ACC112 (cell line): ENCODE data around the gene DENND1A.

Experiments used
- H2AFZ ChIP-seq: fragments of 200-600 bp; sonication (generic); one replicate; pipeline ENCODE4 v1.6.0; 2017; ENCODE audit warnings: antibody characterized with exemption, low read length; ENCODE audit not compliant: unreplicated experiment
- H3K27ac ChIP-seq: fragments of 200-600 bp; sonication (generic); 2 replicates; pipeline ENCODE4 v1.5.1; 2014; ENCODE audit warnings: low read depth, mild to moderate bottlenecking, antibody characterized with exemption, low read length, moderate library complexity
- H3K27me3 ChIP-seq: fragments of 200-600 bp; sonication (generic); 2 replicates; pipeline ENCODE4 v1.6.1; 2014; ENCODE audit warnings: mild to moderate bottlenecking, antibody characterized with exemption, low read length, moderate library complexity, mixed read lengths; ENCODE audit not compliant: insufficient read depth
- H3K36me3 ChIP-seq: fragments of 200-600 bp; sonication (generic); 2 replicates; pipeline ENCODE4 v1.6.1; 2016; ENCODE audit warnings: mild to moderate bottlenecking, antibody characterized with exemption, low read length, moderate library complexity, mixed read lengths; ENCODE audit not compliant: insufficient read depth
- H3K4me1 ChIP-seq: fragments of 200-600 bp; sonication (generic); one replicate; pipeline ENCODE4 v1.6.1; 2016; ENCODE audit warnings: low read length, mixed read lengths; ENCODE audit not compliant: insufficient read depth, unreplicated experiment, control insufficient read depth
- H3K4me3 ChIP-seq: fragments of 200-600 bp; sonication (generic); 2 replicates; pipeline ENCODE4 v1.5.1; 2014; ENCODE audit warnings: mild to moderate bottlenecking, low read depth, low read length
- H3K79me2 ChIP-seq: fragments of 200-600 bp; sonication (generic); one replicate; pipeline ENCODE4 v1.6.0; 2016; ENCODE audit warnings: low read length; ENCODE audit not compliant: control insufficient read depth, unreplicated experiment, insufficient read depth

DENND1A gene

DNA sequence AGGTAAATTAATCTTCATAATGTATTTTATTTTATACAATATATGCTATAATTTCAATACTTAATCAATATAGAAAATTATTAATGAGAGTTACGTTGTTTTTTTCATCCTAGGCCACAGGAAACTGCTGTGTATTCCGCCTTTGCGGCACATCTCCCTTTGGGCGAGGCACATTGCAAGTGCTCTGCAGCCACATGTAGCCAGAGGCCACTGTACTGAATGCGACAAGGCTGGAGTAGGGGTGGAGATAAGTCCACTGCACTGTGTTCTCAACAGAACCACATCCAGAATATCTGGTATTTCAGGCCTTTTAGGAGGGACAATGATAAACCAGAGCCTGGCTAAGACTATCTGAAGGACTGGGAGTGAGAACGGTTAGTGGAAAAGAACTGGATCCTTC, 439.2 kb downstream of the DENND1A start:
- no peaks in the 10 kb centered on the region for H3K4me1 ChIP-seq
- no peaks in the 10 kb centered on the region for H3K79me2 ChIP-seq
- no peaks in the 10 kb centered on the region for H3K36me3 ChIP-seq
- H3K4me3 ChIP-seq: no peak overlapping the region
- no peak overlapping the region for H2AFZ ChIP-seq
- H3K27ac ChIP-seq: no peak overlapping the region
- no peaks in the 10 kb centered on the region for H3K27me3 ChIP-seq

GRCh38 chr9:123488722-123489321, 441.1 kb downstream of the DENND1A start:
- Histone ChIP-seq H3K27ac (no peak overlapping the region), H3K4me3 (no peak overlapping the region)

GRCh38 chr9:123487944-123488548, 441.9 kb downstream of the DENND1A start:
- H3K4me3 ChIP-seq: no peak overlapping the region
- H3K27me3 ChIP-seq: no peaks in the 10 kb centered on the region
- H3K79me2 ChIP-seq: no peaks in the 10 kb centered on the region
- no peak overlapping the region for H2AFZ ChIP-seq
- no peaks in the 10 kb centered on the region for H3K4me1 ChIP-seq
- no peak overlapping the region for H3K27ac ChIP-seq
- no peaks in the 10 kb centered on the region for H3K36me3 ChIP-seq

More at GRCh38 chr9:123488722-123489321, 441.1 kb downstream of the DENND1A start:
- H2AFZ ChIP-seq: no peak overlapping the region
- no peaks in the 10 kb centered on the region for H3K27me3 ChIP-seq
- no peaks in the 10 kb centered on the region for H3K4me1 ChIP-seq
- H3K79me2 ChIP-seq: no peaks in the 10 kb centered on the region
- H3K36me3 ChIP-seq: no peaks in the 10 kb centered on the region

DNA sequence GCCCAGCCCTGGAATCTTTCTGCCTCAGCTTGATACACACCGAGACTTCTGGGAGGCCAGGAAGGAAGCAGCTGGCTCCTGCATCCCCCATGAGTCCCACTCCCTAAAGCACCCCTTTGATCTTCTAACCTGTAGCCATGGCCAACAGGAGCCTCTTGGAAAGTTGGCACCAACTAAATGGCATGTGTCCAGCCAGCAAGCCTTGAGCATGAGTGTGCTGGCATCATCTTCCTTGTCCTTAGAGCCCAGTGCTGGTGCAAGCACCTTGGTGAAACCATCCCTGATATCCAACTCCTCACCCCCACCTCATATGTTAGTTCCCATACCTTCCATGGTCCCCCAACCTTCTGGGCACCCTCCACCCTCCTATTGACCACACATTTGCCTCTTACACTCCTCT, 443.5 kb downstream of the DENND1A start:
- no peaks in the 10 kb centered on the region for H3K79me2 ChIP-seq
- H3K27me3 ChIP-seq: no peaks in the 10 kb centered on the region
- no peaks in the 10 kb centered on the region for H3K36me3 ChIP-seq
- H3K27ac ChIP-seq: no peak overlapping the region
- no peak overlapping the region for H2AFZ ChIP-seq
- no peaks in the 10 kb centered on the region for H3K4me1 ChIP-seq
- H3K4me3 ChIP-seq: no peak overlapping the region

- no peak overlapping the region for H3K4me3 ChIP-seq
Observed at GRCh38 chr9:123485216-123485615, 444.7 kb downstream of the DENND1A start.

GRCh38 chr9:123484130-123484529, 445.8 kb downstream of the DENND1A start:
- H3K79me2 ChIP-seq: no peaks in the 10 kb centered on the region
- H2AFZ ChIP-seq: no peak overlapping the region
- no peaks in the 10 kb centered on the region for H3K4me1 ChIP-seq
- no peaks in the 10 kb centered on the region for H3K27me3 ChIP-seq
- H3K4me3 ChIP-seq: no peak overlapping the region
- H3K27ac ChIP-seq: no peak overlapping the region
- no peaks in the 10 kb centered on the region for H3K36me3 ChIP-seq

More at GRCh38 chr9:123485216-123485615, 444.7 kb downstream of the DENND1A start:
- no peaks in the 10 kb centered on the region for H3K27me3 ChIP-seq
- no peak overlapping the region for H3K27ac ChIP-seq
- no peaks in the 10 kb centered on the region for H3K4me1 ChIP-seq
- H2AFZ ChIP-seq: no peak overlapping the region
- H3K36me3 ChIP-seq: no peaks in the 10 kb centered on the region
- no peaks in the 10 kb centered on the region for H3K79me2 ChIP-seq

GRCh38 chr9:123483191-123483803, 446.6 kb downstream of the DENND1A start:
- Histone ChIP-seq H3K27ac (no peak overlapping the region), H3K4me3 (no peak overlapping the region), H3K4me1 (no peaks in the 10 kb centered on the region), H3K27me3 (no peaks in the 10 kb centered on the region), H3K36me3 (no peaks in the 10 kb centered on the region), H2AFZ (no peak overlapping the region), H3K79me2 (no peaks in the 10 kb centered on the region)

DNA sequence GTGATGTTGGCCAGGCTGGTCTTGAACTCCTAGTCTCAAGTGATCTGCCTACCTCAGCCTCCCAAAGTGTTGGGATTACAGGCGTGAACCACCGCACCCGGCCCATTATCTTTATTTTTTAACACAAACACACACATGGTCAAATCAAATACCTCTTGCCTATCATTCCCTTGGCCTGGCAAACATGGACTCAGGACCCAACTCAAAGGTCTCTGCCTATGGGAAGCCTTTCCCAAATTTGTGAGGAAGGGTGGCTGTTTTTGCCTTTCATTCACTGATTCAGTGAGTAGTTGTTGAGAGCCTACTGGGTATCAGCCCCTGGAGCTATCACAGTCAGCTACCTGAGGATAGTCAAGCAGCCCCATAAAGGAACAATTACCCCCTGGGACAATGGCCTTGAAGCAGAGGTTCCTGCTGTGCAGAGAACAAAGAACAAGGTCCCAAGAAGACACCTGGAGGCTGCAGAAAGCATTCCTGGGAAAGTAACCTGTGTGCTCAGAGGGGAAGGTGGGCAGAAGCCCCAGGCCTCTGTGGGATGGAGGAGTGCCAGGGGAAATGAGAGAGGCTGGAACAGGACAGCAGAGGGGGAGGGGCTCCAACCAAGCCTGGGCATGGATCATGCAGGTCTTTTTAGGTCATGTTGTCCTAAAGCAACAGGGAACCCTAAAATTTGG, 447.5 kb downstream of the DENND1A start:
- Histone ChIP-seq H3K27ac (no peak overlapping the region), H3K36me3 (no peaks in the 10 kb centered on the region), H2AFZ (no peak overlapping the region), H3K4me1 (no peaks in the 10 kb centered on the region), H3K4me3 (no peak overlapping the region), H3K27me3 (no peaks in the 10 kb centered on the region), H3K79me2 (no peaks in the 10 kb centered on the region)

DNA sequence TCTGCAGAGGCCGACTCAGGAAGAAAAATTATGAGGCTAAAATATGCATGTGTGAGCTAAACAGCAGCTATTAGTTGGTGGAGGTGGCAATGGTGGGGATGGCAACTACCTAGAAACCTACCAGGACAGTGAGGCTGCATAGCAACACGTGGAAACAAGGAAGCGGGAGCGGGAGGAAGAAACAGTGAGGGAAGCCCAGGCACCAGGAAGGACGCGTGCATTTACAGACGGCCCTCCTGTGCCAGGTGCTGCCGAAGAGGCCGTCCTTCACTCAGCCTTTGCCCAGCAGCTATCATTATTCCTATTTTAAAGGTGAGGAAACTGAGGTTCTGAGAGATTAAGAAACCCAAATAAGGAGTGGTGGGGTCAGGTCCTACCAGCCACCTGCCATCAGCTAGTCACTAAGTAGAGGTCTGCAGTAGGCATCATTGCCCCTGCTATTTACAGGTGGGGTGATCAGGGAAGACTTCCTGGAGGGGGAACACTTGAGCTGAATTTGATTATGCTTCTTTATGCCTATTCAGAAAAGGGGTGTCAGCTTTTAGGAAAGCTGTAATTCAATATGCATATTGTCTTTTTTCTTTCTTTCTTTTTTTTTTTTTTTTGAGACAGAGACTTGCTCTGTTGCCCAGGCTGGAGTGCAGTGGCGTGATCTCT, 448.6 kb downstream of the DENND1A start:
- no peaks in the 10 kb centered on the region for H3K79me2 ChIP-seq
- H3K4me3 ChIP-seq: no peak overlapping the region
- H3K27ac ChIP-seq: no peak overlapping the region
- H3K27me3 ChIP-seq: no peaks in the 10 kb centered on the region
- H3K36me3 ChIP-seq: no peaks in the 10 kb centered on the region
- no peak overlapping the region for H2AFZ ChIP-seq
- H3K4me1 ChIP-seq: no peaks in the 10 kb centered on the region

DNA sequence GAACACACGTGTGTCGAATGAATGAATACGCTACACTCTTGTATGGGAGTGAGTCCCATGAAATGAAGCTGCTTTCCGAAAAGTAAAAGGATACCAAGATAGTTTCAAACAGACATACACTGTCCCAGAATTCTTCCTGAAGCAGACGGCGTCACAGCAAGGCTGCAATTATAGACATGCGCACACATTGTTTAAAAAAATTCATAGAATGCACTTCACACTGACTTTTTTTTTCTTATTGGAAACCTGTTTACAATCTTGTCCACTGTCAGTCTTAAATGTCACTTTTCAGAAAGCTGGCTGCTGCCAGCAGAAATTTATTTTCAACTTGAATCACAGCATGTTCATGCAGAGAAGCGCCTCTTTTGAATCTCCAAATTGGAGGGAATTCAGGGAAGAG, 449.1 kb downstream of the DENND1A start:
- H3K4me1 ChIP-seq: no peaks in the 10 kb centered on the region
- H2AFZ ChIP-seq: no peak overlapping the region
- no peaks in the 10 kb centered on the region for H3K27me3 ChIP-seq
- no peaks in the 10 kb centered on the region for H3K36me3 ChIP-seq
- H3K27ac ChIP-seq: no peak overlapping the region
- H3K4me3 ChIP-seq: no peak overlapping the region
- no peaks in the 10 kb centered on the region for H3K79me2 ChIP-seq
